Measurements from ENCODE around the gene BCKDHA.
"Not testable (repeated sequence)": the region's sequence is repeated elsewhere in the genome, so short reads cannot be mapped to it uniquely, and the experiment has no call there.

Gene BCKDHA

GRCh38 chr19:41403181-41403970, 5.8 kb downstream of the BCKDHA start:
- DNase-seq (ENCODE audit: low read depth, low spot score): no peak
- no peaks in the 10 kb centered on the region for H3K9me3 ChIP-seq (ENCODE audit: control insufficient read depth, insufficient read depth, low read length)
- H3K27me3 ChIP-seq (ENCODE audit: control insufficient read depth, insufficient read depth, low read length): no peaks in the 10 kb centered on the region
- WGBS (ENCODE audit: insufficient coverage, insufficient read length): no CpG with 5 or more reads among the region's 12 CpGs
- H3K4me1 ChIP-seq (ENCODE audit: control insufficient read depth, insufficient read depth, low read length): peaks cover 3% of the 10 kb centered on the region; the same call in 1 of the 2 replicates
- H3K4me3 ChIP-seq (ENCODE audit: low read length): no peak overlapping the region
- H3K27ac ChIP-seq (ENCODE audit: low read length): no peak overlapping the region
- no peaks in the 10 kb centered on the region; the same call in 1 of the 2 replicates for H3K36me3 ChIP-seq (ENCODE audit: control insufficient read depth, insufficient read depth, low read length)

GRCh38 chr19:41405776-41406175, 8.2 kb downstream of the BCKDHA start:
- no CpG with 5 or more reads among the region's 6 CpGs for WGBS (ENCODE audit: insufficient coverage, insufficient read length)
- H3K4me3 ChIP-seq (ENCODE audit: low read length): no peak overlapping the region

GRCh38 chr19:41407271-41407670, 9.7 kb downstream of the BCKDHA start:
- no CpG with 5 or more reads among the region's 4 CpGs for WGBS (ENCODE audit: insufficient coverage, insufficient read length)
- Histone ChIP-seq H3K36me3 (ENCODE audit: control insufficient read depth, insufficient read depth, low read length) (no peaks in the 10 kb centered on the region; the same call in 1 of the 2 replicates), H3K9me3 (ENCODE audit: control insufficient read depth, insufficient read depth, low read length) (no peaks in the 10 kb centered on the region), H3K27ac (ENCODE audit: low read length) (no peak overlapping the region), H3K27me3 (ENCODE audit: control insufficient read depth, insufficient read depth, low read length) (no peaks in the 10 kb centered on the region), H3K4me1 (ENCODE audit: control insufficient read depth, insufficient read depth, low read length) (no peaks in the 10 kb centered on the region), H3K4me3 (ENCODE audit: low read length) (no peak overlapping the region)
- DNase-seq (ENCODE audit: low read depth, low spot score): peak; percentile 25

More at GRCh38 chr19:41405776-41406175, 8.2 kb downstream of the BCKDHA start:
- H3K9me3 ChIP-seq (ENCODE audit: control insufficient read depth, insufficient read depth, low read length): no peaks in the 10 kb centered on the region
- DNase-seq (ENCODE audit: low read depth, low spot score): no peak
- H3K27ac ChIP-seq (ENCODE audit: low read length): no peak overlapping the region
- no peaks in the 10 kb centered on the region; the same call in 1 of the 2 replicates for H3K36me3 ChIP-seq (ENCODE audit: control insufficient read depth, insufficient read depth, low read length)
- no peaks in the 10 kb centered on the region for H3K4me1 ChIP-seq (ENCODE audit: control insufficient read depth, insufficient read depth, low read length)
- no peaks in the 10 kb centered on the region for H3K27me3 ChIP-seq (ENCODE audit: control insufficient read depth, insufficient read depth, low read length)

GRCh38 chr19:41408256-41408655, 10.6 kb downstream of the BCKDHA start:
- no peak overlapping the region for H3K27ac ChIP-seq (ENCODE audit: low read length)

GRCh38 chr19:41408846-41409245, 11.2 kb downstream of the BCKDHA start:
- no CpG with 5 or more reads among the region's 5 CpGs for WGBS (ENCODE audit: insufficient coverage, insufficient read length)
- not testable (repeated sequence) for H3K27ac ChIP-seq (ENCODE audit: low read length); H3K9me3 ChIP-seq (ENCODE audit: control insufficient read depth, insufficient read depth, low read length); H3K4me1 ChIP-seq (ENCODE audit: control insufficient read depth, insufficient read depth, low read length); DNase-seq (ENCODE audit: low read depth, low spot score); H3K4me3 ChIP-seq (ENCODE audit: low read length); H3K36me3 ChIP-seq (ENCODE audit: control insufficient read depth, insufficient read depth, low read length); H3K27me3 ChIP-seq (ENCODE audit: control insufficient read depth, insufficient read depth, low read length)

More at GRCh38 chr19:41408256-41408655, 10.6 kb downstream of the BCKDHA start:
- WGBS (ENCODE audit: insufficient coverage, insufficient read length): no CpG with 5 or more reads among the region's 4 CpGs
- no peaks in the 10 kb centered on the region for H3K27me3 ChIP-seq (ENCODE audit: control insufficient read depth, insufficient read depth, low read length)
- H3K4me3 ChIP-seq (ENCODE audit: low read length): no peak overlapping the region
- H3K36me3 ChIP-seq (ENCODE audit: control insufficient read depth, insufficient read depth, low read length): no peaks in the 10 kb centered on the region
- no peaks in the 10 kb centered on the region for H3K9me3 ChIP-seq (ENCODE audit: control insufficient read depth, insufficient read depth, low read length)
- no peaks in the 10 kb centered on the region for H3K4me1 ChIP-seq (ENCODE audit: control insufficient read depth, insufficient read depth, low read length)
- DNase-seq (ENCODE audit: low read depth, low spot score): no peak

GRCh38 chr19:41409288-41409687, 11.7 kb downstream of the BCKDHA start:
- Histone ChIP-seq H3K4me1 (ENCODE audit: control insufficient read depth, insufficient read depth, low read length) (no peaks in the 10 kb centered on the region), H3K4me3 (ENCODE audit: low read length) (no peak overlapping the region), H3K36me3 (ENCODE audit: control insufficient read depth, insufficient read depth, low read length) (no peaks in the 10 kb centered on the region; the same call in 1 of the 2 replicates), H3K27me3 (ENCODE audit: control insufficient read depth, insufficient read depth, low read length) (no peaks in the 10 kb centered on the region), H3K27ac (ENCODE audit: low read length) (no peak overlapping the region), H3K9me3 (ENCODE audit: control insufficient read depth, insufficient read depth, low read length) (no peaks in the 10 kb centered on the region)
- WGBS (ENCODE audit: insufficient coverage, insufficient read length): no CpG with 5 or more reads among the region's 4 CpGs
- no peak for DNase-seq (ENCODE audit: low read depth, low spot score)

- Histone ChIP-seq H3K36me3 (ENCODE audit: control insufficient read depth, insufficient read depth, low read length) (peaks cover 3% of the 10 kb centered on the region; the same call in 1 of the 2 replicates), H3K27me3 (ENCODE audit: control insufficient read depth, insufficient read depth, low read length) (no peaks in the 10 kb centered on the region), H3K4me3 (ENCODE audit: low read length) (no peak overlapping the region), H3K27ac (ENCODE audit: low read length) (no peak overlapping the region), H3K9me3 (ENCODE audit: control insufficient read depth, insufficient read depth, low read length) (no peaks in the 10 kb centered on the region), H3K4me1 (ENCODE audit: control insufficient read depth, insufficient read depth, low read length) (no peaks in the 10 kb centered on the region)
- WGBS (ENCODE audit: insufficient coverage, insufficient read length): no CpG with 5 or more reads among the region's 23 CpGs
- DNase-seq (ENCODE audit: low read depth, low spot score): no peak
These were observed 12.9 kb downstream of the BCKDHA start for GRCh38 chr19:41410336-41411054.

GRCh38 chr19:41411100-41411967, 13.7 kb downstream of the BCKDHA start:
- no peak overlapping the region for H3K4me3 ChIP-seq (ENCODE audit: low read length)
- WGBS (ENCODE audit: insufficient coverage, insufficient read length): no CpG with 5 or more reads among the region's 9 CpGs
- peaks cover 3% of the 10 kb centered on the region; the same call in 1 of the 2 replicates for H3K36me3 ChIP-seq (ENCODE audit: control insufficient read depth, insufficient read depth, low read length)
- no peaks in the 10 kb centered on the region for H3K9me3 ChIP-seq (ENCODE audit: control insufficient read depth, insufficient read depth, low read length)
- H3K27ac ChIP-seq (ENCODE audit: low read length): no peak overlapping the region
- no peak for DNase-seq (ENCODE audit: low read depth, low spot score)
- no peaks in the 10 kb centered on the region for H3K4me1 ChIP-seq (ENCODE audit: control insufficient read depth, insufficient read depth, low read length)
- no peaks in the 10 kb centered on the region for H3K27me3 ChIP-seq (ENCODE audit: control insufficient read depth, insufficient read depth, low read length)

GRCh38 chr19:41411968-41412265, 14.3 kb downstream of the BCKDHA start:
- Histone ChIP-seq H3K4me3 (ENCODE audit: low read length) (no peak overlapping the region), H3K36me3 (ENCODE audit: control insufficient read depth, insufficient read depth, low read length) (peaks cover 3% of the 10 kb centered on the region; the same call in 1 of the 2 replicates), H3K9me3 (ENCODE audit: control insufficient read depth, insufficient read depth, low read length) (no peaks in the 10 kb centered on the region), H3K4me1 (ENCODE audit: control insufficient read depth, insufficient read depth, low read length) (no peaks in the 10 kb centered on the region), H3K27me3 (ENCODE audit: control insufficient read depth, insufficient read depth, low read length) (no peaks in the 10 kb centered on the region), H3K27ac (ENCODE audit: low read length) (no peak overlapping the region)
- no peak for DNase-seq (ENCODE audit: low read depth, low spot score)
- no CpG with 5 or more reads among the region's 11 CpGs for WGBS (ENCODE audit: insufficient coverage, insufficient read length)

- no CpG with 5 or more reads among the region's 5 CpGs for WGBS (ENCODE audit: insufficient coverage, insufficient read length)
- Histone ChIP-seq H3K4me3 (ENCODE audit: low read length) (no peak overlapping the region), H3K36me3 (ENCODE audit: control insufficient read depth, insufficient read depth, low read length) (peaks cover 3% of the 10 kb centered on the region; the same call in 1 of the 2 replicates), H3K9me3 (ENCODE audit: control insufficient read depth, insufficient read depth, low read length) (no peaks in the 10 kb centered on the region), H3K27ac (ENCODE audit: low read length) (no peak overlapping the region), H3K4me1 (ENCODE audit: control insufficient read depth, insufficient read depth, low read length) (no peaks in the 10 kb centered on the region), H3K27me3 (ENCODE audit: control insufficient read depth, insufficient read depth, low read length) (no peaks in the 10 kb centered on the region)
- no peak for DNase-seq (ENCODE audit: low read depth, low spot score)
These were observed 15.3 kb downstream of the BCKDHA start for GRCh38 chr19:41412953-41413352.
